GM18870 (cell line): ENCODE data around the gene SHMT2.

Experiments used
- ATAC-seq: cut with Tn5 transposase; IDR thresholded peaks from one replicate; pipeline ENCODE4 v1.9.1; 2021; ENCODE audit warnings: moderate library complexity; ENCODE audit not compliant: unreplicated experiment

The SHMT2 gene

GRCh38 chr12:57213763-57214397 lies 15.6 kb upstream of the SHMT2 start:
- ATAC-seq = no peak

GRCh38 chr12:57214398-57214781 lies 15.1 kb upstream of the SHMT2 start:
- no peak for ATAC-seq

- no peak for ATAC-seq
These were observed 14.4 kb upstream of the SHMT2 start for GRCh38 chr12:57215065-57215464.

GRCh38 chr12:57215668-57216013 lies 13.9 kb upstream of the SHMT2 start:
- ATAC-seq = no peak

GRCh38 chr12:57216014-57216911 lies 13.2 kb upstream of the SHMT2 start, which contains the start of gene NXPH4:
NXPH4 (plus strand) TSS chr12:57216794; CDS start chr12:57216970, 176 bp downstream.
- ATAC-seq = no peak

GRCh38 chr12:57216921-57217879 lies 12.3 kb upstream of the SHMT2 start:
- no peak for ATAC-seq

GRCh38 chr12:57218030-57218853 lies 11.3 kb upstream of the SHMT2 start:
- ATAC-seq = no peak

GRCh38 chr12:57219205-57219992 lies 10.1 kb upstream of the SHMT2 start:
- ATAC-seq = no peak

- no peak for ATAC-seq
These were observed 9.3 kb upstream of the SHMT2 start for GRCh38 chr12:57219993-57220754.

- ATAC-seq = no peak
These were observed 8.7 kb upstream of the SHMT2 start for GRCh38 chr12:57220770-57221168.

GRCh38 chr12:57221169-57221917 lies 8.2 kb upstream of the SHMT2 start:
- ATAC-seq = no peak

- ATAC-seq = no peak
These were observed 7.0 kb upstream of the SHMT2 start for GRCh38 chr12:57222286-57223190.

- ATAC-seq = no peak
These were observed 6.0 kb upstream of the SHMT2 start for GRCh38 chr12:57223191-57224165.

GRCh38 chr12:57224278-57224972 lies 5.1 kb upstream of the SHMT2 start:
- ATAC-seq = no peak

- no peak for ATAC-seq
These were observed 4.4 kb upstream of the SHMT2 start for GRCh38 chr12:57224973-57225679.
